ENCODE data around the gene BEND7. TPM values are rescaled to one million over a fixed set of nuclear protein-coding genes. Genes with fewer than 3 reads are reported as not detected.

Gene BEND7
- total and polyA plus RNA-seq, 2 of the 8 experiments (the other 6 are each of a cell fraction or from before 2014, with no cell fraction given), result 1.9 to 8.2 TPM

DNA sequence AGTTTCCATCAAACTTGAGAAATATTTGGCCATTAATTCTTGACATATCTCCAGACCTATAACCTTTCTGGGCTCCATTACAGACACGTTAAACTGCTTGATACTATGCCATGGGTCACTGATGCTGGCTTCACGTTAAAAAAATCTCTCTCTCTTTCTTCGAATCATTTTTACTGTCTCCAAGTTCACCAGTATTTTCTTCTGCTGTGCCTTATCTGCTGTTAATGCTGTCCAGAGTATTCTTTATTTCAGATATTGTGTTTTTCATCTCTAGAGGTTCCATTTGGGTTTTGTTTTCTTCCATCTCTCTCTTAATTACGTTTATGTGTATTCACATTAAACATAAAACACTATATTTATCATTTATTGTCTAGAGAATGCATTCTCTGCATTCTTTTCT, 45.1 kb upstream of the BEND7 start:
- ChIA-PET POLR2A (ENCODE audit: partially characterized antibody) (no interaction called here), CTCF (ENCODE audit: partially characterized antibody) (interaction anchor here (0.6 kb wide), 1 partner anchor 1786 kb away, joined by 3 read pairs; no protein-coding TSS in a partner anchor)
- no peak overlapping the region for H4K5ac ChIP-seq (ENCODE audit: insufficient read length, low read depth, low read length)
- H3K23me2 ChIP-seq (ENCODE audit: low read depth, low read length), result no peaks in the 10 kb centered on the region; the same call in 1 of the 2 replicates
- H3K4me3 ChIP-seq (ENCODE audit: extremely low read depth in 1 of 4, insufficient read depth in 2 of 4, low read depth in 3 of 4, low read length in 4 of 4), result no peak overlapping the region
- no peaks in the 10 kb centered on the region for H3K79me1 ChIP-seq (ENCODE audit: low read depth, low read length)
- no peak overlapping the region for H2BK5ac ChIP-seq (ENCODE audit: low read depth, low read length)
- H3K9me3 ChIP-seq (ENCODE audit: insufficient read depth in 2 of 2, low read depth in 1 of 2, low read length in 1 of 2), result no peaks in the 10 kb centered on the region
- FAIRE-seq (no peak), DNase-seq (ENCODE audit: low read depth in 1 of 2, low spot score in 2 of 2) (no peak)
- no peak overlapping the region for H2BK20ac ChIP-seq (ENCODE audit: low read length)
- no peak overlapping the region for H2BK12ac ChIP-seq (ENCODE audit: low read depth, low read length)
- H3K9ac ChIP-seq (replicated peaks in 1 of 4; ENCODE audit: extremely low read depth in 1 of 4, low read depth in 3 of 4, low read length in 3 of 4), result no peak overlapping the region
- no peaks in the 10 kb centered on the region for H3K4me1 ChIP-seq (replicated peaks in 1 of 4; ENCODE audit: control insufficient read depth in 3 of 4, insufficient read depth in 4 of 4, low read length in 3 of 4)
- H2AFZ ChIP-seq (ENCODE audit: low read length), result no peak overlapping the region
- no peak overlapping the region for H2BK15ac ChIP-seq (ENCODE audit: low read length)
- no peaks in the 10 kb centered on the region for H3K36me3 ChIP-seq (ENCODE audit: control insufficient read depth in 2 of 4, insufficient read depth in 4 of 4, low read length in 3 of 4)
- no peak overlapping the region for H3K18ac ChIP-seq (ENCODE audit: extremely low read depth, low read length)
- H3K56ac ChIP-seq (replicated peaks; ENCODE audit: insufficient read length, low read depth, low read length), result no peak overlapping the region
- no peak overlapping the region for H3K27ac ChIP-seq (ENCODE audit: low read depth, low read length)
- 86% methylated on average over 4 of the region's 4 CpGs; no CpG with 5 or more reads in 1 of the 2 experiments for WGBS, 2 experiments (ENCODE audit: extremely low coverage in 1 of 2, insufficient coverage in 1 of 2, insufficient read length in 1 of 2, insufficient replicate concordance in 2 of 2, low coverage in 1 of 2, low lambda C conversion rate in 2 of 2, missing lambda C conversion rate in 1 of 2)
- no peaks in the 10 kb centered on the region for H4K20me1 ChIP-seq (replicated peaks in 1 of 2; ENCODE audit: control insufficient read depth in 1 of 2, insufficient read depth in 2 of 2, low read length in 2 of 2)
- no peak overlapping the region for H3K4me2 ChIP-seq (ENCODE audit: insufficient read depth in 1 of 2, low read depth in 2 of 2, low read length in 2 of 2)
- H3K23ac ChIP-seq (ENCODE audit: insufficient read length), result no peak overlapping the region
- no peaks in the 10 kb centered on the region for H3K27me3 ChIP-seq (replicated peaks in 1 of 4; ENCODE audit: control insufficient read depth in 3 of 4, extremely low read depth in 1 of 4, insufficient read depth in 3 of 4, low read length in 3 of 4)
- no peak overlapping the region for H3K4ac ChIP-seq (replicated peaks; ENCODE audit: insufficient read length, low read depth, low read length)
- H2BK120ac ChIP-seq (replicated peaks; ENCODE audit: low read depth, low read length), result no peak overlapping the region
- H3K14ac ChIP-seq (ENCODE audit: insufficient read length), result no peak overlapping the region
- H4K91ac ChIP-seq (replicated peaks; ENCODE audit: insufficient read length, low read length), result no peak overlapping the region
- H2AK5ac ChIP-seq (ENCODE audit: low read depth, low read length), result no peak overlapping the region
- H3K79me2 ChIP-seq (ENCODE audit: control insufficient read depth in 1 of 2, insufficient read depth in 2 of 2, low read length in 2 of 2), result no peaks in the 10 kb centered on the region
- no peak overlapping the region for H4K8ac ChIP-seq (ENCODE audit: extremely low read depth, insufficient read depth, low read length)
- TF ChIP-seq KDM5A (IDR thresholded peaks at IDR 0.05; ENCODE audit: low read length) (no peak), BCL11A (IDR thresholded peaks at IDR 0.05; ENCODE audit: low read depth in 2 of 2, low read length in 2 of 2) (no peak), GTF2F1 (IDR thresholded peaks at IDR 0.05; ENCODE audit: borderline replicate concordance, low read depth, low read length) (no peak), SAP30 (IDR thresholded peaks at IDR 0.05; ENCODE audit: insufficient read depth, insufficient replicate concordance, low read length) (no peak), RBBP5 (IDR thresholded peaks at IDR 0.05; ENCODE audit: borderline replicate concordance, low read depth, low read length) (no peak)
